Activated T-cell treated with anti-CD3 and anti-CD28 coated beads, Interleukin-2, amount 50 U/mL, for 72 hours (primary cell): ENCODE results near the gene LHX2. TPM values are rescaled to one million over a fixed set of nuclear protein-coding genes. Genes with fewer than 3 reads are reported as not detected.

ENCODE experiments used
- ATAC-seq, 2 donors: fragments of 150-1000 bp; cut with Tn5 transposase; replicated peaks in 1 of 2; 2 replicates each; pipeline ENCODE4 v1.10.0; 2021; ENCODE audit warnings: moderate library complexity in 2 of 2, mild to moderate bottlenecking in 1 of 2
- DNase-seq, 2 donors: peaks; one replicate each; pipeline ENCODE4 v3.0.0; 2021 to 2022; ENCODE audit warnings: mixed read lengths in 1 of 2
- H3K27ac Mint-ChIP-seq: one replicate; pipeline ENCODE4 v1.8.0; 2022; ENCODE audit warnings: mild to moderate bottlenecking, moderate library complexity, mixed read lengths
- H3K27me3 Mint-ChIP-seq: one replicate; pipeline ENCODE4 v1.8.0; 2022; ENCODE audit warnings: low read depth, mixed read lengths
- H3K36me3 Mint-ChIP-seq, 2 donors: one replicate each; pipeline ENCODE4 v1.8.0; 2022; ENCODE audit warnings: mixed read lengths in 2 of 2, mild to moderate bottlenecking in 1 of 2; ENCODE audit not compliant: insufficient read depth in 2 of 2
- H3K4me1 Mint-ChIP-seq: one replicate; pipeline ENCODE4 v1.8.0; 2022; ENCODE audit warnings: low read depth, mixed read lengths
- H3K4me3 Mint-ChIP-seq, 2 donors: one replicate each; pipeline ENCODE4 v1.8.0; 2022; ENCODE audit warnings: mild to moderate bottlenecking in 2 of 2, mixed read lengths in 2 of 2, moderate library complexity in 2 of 2
- H3K9me3 Mint-ChIP-seq, 2 donors: one replicate each; pipeline ENCODE4 v1.8.0; 2022; ENCODE audit warnings: mixed read lengths in 2 of 2
- total RNA-seq, 2 donors: library from RNA; stranded (reverse); gene quantifications; one replicate each; pipeline ENCODE4 v1.2.3, GENCODE V29; 2022

LHX2 gene
- total RNA-seq, 2 donors from 2014 or later, result not detected

- Mint-ChIP-seq H3K36me3 (peaks cover 1 to 7% of the 10 kb centered on the region in 2 donors), H3K4me3 (no peak overlapping the region), H3K27me3 (peaks cover 82% of the 10 kb centered on the region), H3K4me1 (peaks cover 34% of the 10 kb centered on the region), H3K9me3 (no peaks in the 10 kb centered on the region), H3K27ac (no peak overlapping the region)
- no peak for ATAC-seq
- no peak for DNase-seq
Observed at GRCh38 chr9:124019771-124020519, 8.4 kb downstream of the LHX2 start.

- Mint-ChIP-seq H3K4me3 (no peak overlapping the region), H3K27me3 (peaks cover 82% of the 10 kb centered on the region)
- no peak for ATAC-seq
Observed at GRCh38 chr9:124020520-124021384, 9.2 kb downstream of the LHX2 start.

GRCh38 chr9:124021385-124021769, 9.8 kb downstream of the LHX2 start:
- DNase-seq (no peak), ATAC-seq (no peak)
- Mint-ChIP-seq H3K4me1 (peaks cover 31% of the 10 kb centered on the region), H3K27me3 (peaks cover 84% of the 10 kb centered on the region), H3K4me3 (peak overlapping the region; percentile 16 to 42), H3K36me3 (peaks cover 1 to 7% of the 10 kb centered on the region in 2 donors), H3K27ac (peak overlapping the region; percentile 5), H3K9me3 (no peaks in the 10 kb centered on the region)

More at GRCh38 chr9:124020520-124021384, 9.2 kb downstream of the LHX2 start:
- H3K4me1 Mint-ChIP-seq, result peaks cover 34% of the 10 kb centered on the region
- no peak for DNase-seq
- H3K36me3 Mint-ChIP-seq, result peaks cover 1 to 7% of the 10 kb centered on the region in 2 donors
- no peak overlapping the region for H3K27ac Mint-ChIP-seq
- H3K9me3 Mint-ChIP-seq, result no peaks in the 10 kb centered on the region

- ATAC-seq, result no peak
- Mint-ChIP-seq H3K4me3 (no peak overlapping the region), H3K4me1 (peaks cover 20% of the 10 kb centered on the region)
Observed at GRCh38 chr9:124022201-124023121, 10.9 kb downstream of the LHX2 start.

GRCh38 chr9:124024107-124024506, 12.5 kb downstream of the LHX2 start:
- Mint-ChIP-seq H3K36me3 (peaks cover 0 to 4% of the 10 kb centered on the region in 2 donors), H3K9me3 (no peaks in the 10 kb centered on the region), H3K27ac (no peak overlapping the region), H3K4me3 (no peak overlapping the region), H3K4me1 (peaks cover 14% of the 10 kb centered on the region), H3K27me3 (peaks cover 80% of the 10 kb centered on the region)
- no peak for DNase-seq
- no peak for ATAC-seq

More at GRCh38 chr9:124022201-124023121, 10.9 kb downstream of the LHX2 start:
- DNase-seq, result no peak
- Mint-ChIP-seq H3K27me3 (peaks cover 75% of the 10 kb centered on the region), H3K36me3 (peaks cover 1 to 7% of the 10 kb centered on the region in 2 donors), H3K9me3 (no peaks in the 10 kb centered on the region), H3K27ac (no peak overlapping the region)

GRCh38 chr9:124029617-124030016, 18.0 kb downstream of the LHX2 start:
- Mint-ChIP-seq H3K27ac (no peak overlapping the region), H3K36me3 (no peaks in the 10 kb centered on the region), H3K4me3 (no peak overlapping the region), H3K9me3 (no peaks in the 10 kb centered on the region), H3K27me3 (peaks cover 64% of the 10 kb centered on the region), H3K4me1 (no peaks in the 10 kb centered on the region)
- DNase-seq (no peak), ATAC-seq (no peak)

GRCh38 chr9:124030969-124031451, 19.4 kb downstream of the LHX2 start:
- Mint-ChIP-seq H3K27ac (no peak overlapping the region), H3K36me3 (no peaks in the 10 kb centered on the region), H3K4me3 (no peak overlapping the region), H3K9me3 (no peaks in the 10 kb centered on the region), H3K27me3 (peaks cover 67% of the 10 kb centered on the region), H3K4me1 (no peaks in the 10 kb centered on the region)
- no peak for ATAC-seq
- DNase-seq, result no peak

GRCh38 chr9:124032247-124032646, 20.7 kb downstream of the LHX2 start:
- H3K9me3 Mint-ChIP-seq, result no peaks in the 10 kb centered on the region

GRCh38 chr9:124033348-124033747, 21.8 kb downstream of the LHX2 start:
- Mint-ChIP-seq H3K27me3 (peaks cover 76% of the 10 kb centered on the region), H3K9me3 (no peaks in the 10 kb centered on the region), H3K36me3 (no peaks in the 10 kb centered on the region), H3K4me3 (no peak overlapping the region), H3K4me1 (peaks cover 5% of the 10 kb centered on the region), H3K27ac (no peak overlapping the region)
- no peak for ATAC-seq
- DNase-seq, result no peak

More at GRCh38 chr9:124032247-124032646, 20.7 kb downstream of the LHX2 start:
- Mint-ChIP-seq H3K27ac (no peak overlapping the region), H3K27me3 (peaks cover 72% of the 10 kb centered on the region), H3K4me3 (no peak overlapping the region), H3K36me3 (no peaks in the 10 kb centered on the region), H3K4me1 (no peaks in the 10 kb centered on the region)
- DNase-seq, result no peak
- no peak for ATAC-seq

GRCh38 chr9:124033967-124034366, 22.4 kb downstream of the LHX2 start:
- no peak overlapping the region for H3K4me3 Mint-ChIP-seq
- no peaks in the 10 kb centered on the region for H3K9me3 Mint-ChIP-seq
- no peak overlapping the region for H3K27ac Mint-ChIP-seq
- H3K36me3 Mint-ChIP-seq, result no peaks in the 10 kb centered on the region
- H3K27me3 Mint-ChIP-seq, result peaks cover 77% of the 10 kb centered on the region
- peaks cover 10% of the 10 kb centered on the region for H3K4me1 Mint-ChIP-seq
- no peak for ATAC-seq
- no peak for DNase-seq

GRCh38 chr9:124035001-124035650, 23.6 kb downstream of the LHX2 start:
- H3K4me3 Mint-ChIP-seq, result no peak overlapping the region
- no peaks in the 10 kb centered on the region for H3K36me3 Mint-ChIP-seq
- H3K4me1 Mint-ChIP-seq, result peaks cover 16% of the 10 kb centered on the region
- peaks cover 89% of the 10 kb centered on the region for H3K27me3 Mint-ChIP-seq
- DNase-seq, result no peak
- no peaks in the 10 kb centered on the region for H3K9me3 Mint-ChIP-seq
- no peak for ATAC-seq
- H3K27ac Mint-ChIP-seq, result no peak overlapping the region

- DNase-seq (no peak), ATAC-seq (no peak)
- H3K9me3 Mint-ChIP-seq, result no peaks in the 10 kb centered on the region
- H3K4me1 Mint-ChIP-seq, result peaks cover 26% of the 10 kb centered on the region
- peaks cover 90% of the 10 kb centered on the region for H3K27me3 Mint-ChIP-seq
- H3K27ac Mint-ChIP-seq, result no peak overlapping the region
- H3K36me3 Mint-ChIP-seq, result no peaks in the 10 kb centered on the region
- H3K4me3 Mint-ChIP-seq, result no peak overlapping the region
Observed at GRCh38 chr9:124036578-124036977, 25.0 kb downstream of the LHX2 start.
